Lower lobe of right lung (tissue), 2 donors: ENCODE results near the gene ANKRD11. TPM values are rescaled to one million over a fixed set of nuclear protein-coding genes. Genes with fewer than 3 reads are reported as not detected.
"Not testable (repeated sequence)": the region's sequence is repeated elsewhere in the genome, so short reads cannot be mapped to it uniquely, and the experiment has no call there.

Experiments
- ATAC-seq, 2 donors: fragments of 200-7000 bp; cut with Tn5 transposase; one replicate each; pipeline ENCODE4 v1.9.1; 2020 to 2022; ENCODE audit warnings: mild to moderate bottlenecking in 2 of 2, moderate library complexity in 2 of 2
- DNase-seq: peaks from one replicate; pipeline ENCODE4 v3.0.0-alpha.2; 2020
- H3K27ac ChIP-seq: fragments of 200-600 bp; one replicate; pipeline ENCODE4 v1.8.0; 2022
- H3K27me3 ChIP-seq: fragments of 200-600 bp; one replicate; pipeline ENCODE4 v1.8.0; 2022; ENCODE audit warnings: low read depth
- H3K36me3 ChIP-seq: fragments of 200-600 bp; one replicate; pipeline ENCODE4 v1.8.0; 2022; ENCODE audit warnings: mild to moderate bottlenecking
- H3K4me1 ChIP-seq: fragments of 200-600 bp; one replicate; pipeline ENCODE4 v1.8.0; 2022
- H3K4me3 ChIP-seq: fragments of 200-600 bp; one replicate; pipeline ENCODE4 v1.8.0; 2022; ENCODE audit warnings: mild to moderate bottlenecking
- H3K9me3 ChIP-seq: fragments of 200-600 bp; one replicate; pipeline ENCODE4 v1.8.0; 2022
- intact Hi-C: fragments of 100-400 bp; cut with DNase I; formaldehyde crosslinking; loops from one replicate; pipeline ENCODE4 v1.11.0; 2022
- total RNA-seq: library from RNA; stranded (reverse); fragmentation: NEBNext Ultra II Directional; extraction: Animal tissue kit (Norgen Biotek cat#: 25700); gene quantifications from one replicate; pipeline ENCODE4 v1.2.1, GENCODE V29; 2021
- TF ChIP-seq, protein P1 (sequence below): fragments of 200-600 bp; IDR thresholded peaks from one replicate; pipeline ENCODE4 v1.8.0; 2022; ENCODE audit warnings: antibody characterized with exemption, mild to moderate bottlenecking
- donor health status: DM: no; HTN: yes; CAD: no; lungs with severe emphysema.

ANKRD11 gene
- total RNA-seq, 1 donor from 2014 or later: 127 TPM

DNA sequence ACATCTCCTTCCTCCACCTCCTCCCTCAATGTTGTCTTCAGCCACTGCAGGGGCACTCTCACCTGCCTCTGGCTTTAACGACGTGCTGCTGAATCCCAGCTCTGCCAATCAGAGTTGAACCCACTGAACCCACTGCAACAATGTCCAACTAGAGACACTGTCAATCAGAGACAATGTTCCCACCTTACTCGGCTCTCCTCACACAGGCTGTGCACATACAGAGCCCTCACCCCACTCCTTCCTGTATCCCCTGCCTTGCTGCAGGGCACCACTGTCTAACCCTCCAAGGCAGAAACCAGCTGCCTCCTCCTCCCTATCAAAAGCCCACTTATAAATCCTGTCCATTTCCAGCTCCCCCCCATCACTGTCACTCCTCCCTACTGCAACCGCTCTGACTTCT lies 58.7 kb downstream of the ANKRD11 start:
- Histone ChIP-seq H3K27me3 (no peaks in the 10 kb centered on the region), H3K27ac (no peak overlapping the region), H3K4me3 (no peak overlapping the region), H3K9me3 (no peaks in the 10 kb centered on the region), H3K36me3 (no peaks in the 10 kb centered on the region), H3K4me1 (peaks cover 44% of the 10 kb centered on the region)
- TF ChIP-seq, protein P1, sequence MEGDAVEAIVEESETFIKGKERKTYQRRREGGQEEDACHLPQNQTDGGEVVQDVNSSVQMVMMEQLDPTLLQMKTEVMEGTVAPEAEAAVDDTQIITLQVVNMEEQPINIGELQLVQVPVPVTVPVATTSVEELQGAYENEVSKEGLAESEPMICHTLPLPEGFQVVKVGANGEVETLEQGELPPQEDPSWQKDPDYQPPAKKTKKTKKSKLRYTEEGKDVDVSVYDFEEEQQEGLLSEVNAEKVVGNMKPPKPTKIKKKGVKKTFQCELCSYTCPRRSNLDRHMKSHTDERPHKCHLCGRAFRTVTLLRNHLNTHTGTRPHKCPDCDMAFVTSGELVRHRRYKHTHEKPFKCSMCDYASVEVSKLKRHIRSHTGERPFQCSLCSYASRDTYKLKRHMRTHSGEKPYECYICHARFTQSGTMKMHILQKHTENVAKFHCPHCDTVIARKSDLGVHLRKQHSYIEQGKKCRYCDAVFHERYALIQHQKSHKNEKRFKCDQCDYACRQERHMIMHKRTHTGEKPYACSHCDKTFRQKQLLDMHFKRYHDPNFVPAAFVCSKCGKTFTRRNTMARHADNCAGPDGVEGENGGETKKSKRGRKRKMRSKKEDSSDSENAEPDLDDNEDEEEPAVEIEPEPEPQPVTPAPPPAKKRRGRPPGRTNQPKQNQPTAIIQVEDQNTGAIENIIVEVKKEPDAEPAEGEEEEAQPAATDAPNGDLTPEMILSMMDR: no peak
- ATAC-seq: peak in 1 of 2 donors; percentile 2
- no peak for DNase-seq
- intact Hi-C loops: no loop called here

DNA sequence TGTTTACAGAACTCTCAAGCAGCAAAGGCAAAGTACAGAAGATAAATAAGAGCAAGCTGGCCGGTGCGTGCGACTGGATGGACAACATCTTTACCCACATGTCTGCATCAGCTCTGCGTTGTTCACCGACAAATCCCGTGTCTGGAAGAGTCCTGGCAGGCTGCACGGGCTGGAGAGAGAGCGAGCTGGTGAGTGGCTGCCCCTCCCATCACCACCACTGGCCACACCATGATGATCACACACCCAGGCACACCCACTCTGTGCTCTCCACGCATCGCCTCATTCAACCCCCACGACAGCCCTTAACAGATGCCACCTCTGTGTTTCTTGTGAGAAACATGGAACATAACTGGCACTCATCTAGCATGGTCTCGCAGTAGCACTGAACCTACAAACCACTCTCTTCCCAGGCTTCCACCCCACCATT lies 59.2 kb downstream of the ANKRD11 start:
- Histone ChIP-seq H3K4me3 (no peak overlapping the region), H3K27me3 (no peaks in the 10 kb centered on the region), H3K27ac (no peak overlapping the region), H3K36me3 (no peaks in the 10 kb centered on the region), H3K4me1 (peaks cover 42% of the 10 kb centered on the region), H3K9me3 (no peaks in the 10 kb centered on the region)
- no peak for DNase-seq
- TF ChIP-seq, protein P1: no peak
- intact Hi-C loops: no loop called here
- ATAC-seq: peak; percentile 71 to 75

DNA sequence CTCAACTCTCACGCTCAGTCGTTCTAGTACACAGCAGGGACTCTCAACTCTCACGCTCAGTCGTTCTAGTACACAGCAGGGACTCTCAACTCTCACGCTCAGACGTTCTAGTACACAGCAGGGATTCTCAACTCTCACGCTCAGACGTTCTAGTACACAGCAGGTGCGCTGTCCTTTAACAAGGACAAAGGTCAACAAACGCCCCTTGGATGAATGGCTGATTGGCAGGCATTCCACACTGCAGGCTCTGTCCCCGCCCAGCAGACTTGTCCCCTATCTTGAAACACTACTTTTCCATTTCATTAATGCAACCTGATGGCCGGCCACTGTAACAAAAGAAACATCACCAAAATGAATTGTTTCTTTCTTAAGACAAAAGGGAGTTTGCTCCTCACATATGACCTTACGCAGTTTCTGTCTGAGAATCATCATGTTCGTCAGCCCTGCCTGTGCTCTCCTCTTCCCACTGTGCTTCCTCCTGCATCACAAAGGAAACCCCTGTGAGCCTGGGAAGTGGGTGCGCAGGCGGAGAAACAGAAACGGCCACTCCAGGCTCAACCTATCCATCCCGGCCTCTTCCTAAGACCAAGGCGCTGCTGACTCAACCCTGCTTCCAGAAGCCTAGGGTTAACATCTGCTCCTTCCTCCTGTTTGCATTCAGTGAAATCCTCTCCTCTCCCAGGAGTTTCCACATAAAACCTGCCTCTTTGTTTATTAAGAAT lies 59.8 kb downstream of the ANKRD11 start:
- Histone ChIP-seq H3K27me3 (no peaks in the 10 kb centered on the region), H3K4me1 (peaks cover 44% of the 10 kb centered on the region), H3K27ac (no peak overlapping the region), H3K4me3 (no peak overlapping the region), H3K36me3 (no peaks in the 10 kb centered on the region), H3K9me3 (no peaks in the 10 kb centered on the region)
- peak in 1 of 2 donors; percentile 34 for ATAC-seq
- intact Hi-C loops: no loop called here
- TF ChIP-seq, protein P1: no peak
- no peak for DNase-seq

DNA sequence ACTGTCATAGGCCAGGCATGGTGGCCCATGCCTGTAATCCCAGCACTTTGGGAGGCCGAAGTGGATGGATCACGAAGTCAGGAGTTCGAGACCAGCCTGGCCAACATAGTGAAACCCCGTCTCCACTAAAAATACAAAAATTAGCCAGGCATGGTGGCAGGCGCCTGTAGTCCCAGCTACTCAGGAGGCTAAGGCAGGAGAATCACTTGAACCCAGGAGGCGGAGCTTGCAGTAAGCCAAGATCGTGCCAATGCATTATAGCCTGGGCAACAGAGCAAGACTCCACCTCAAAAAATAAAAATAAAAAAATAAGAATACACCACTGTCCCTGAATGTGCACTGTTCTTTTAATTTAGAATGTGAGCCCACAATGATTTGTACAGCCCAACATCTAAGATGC lies 61.8 kb downstream of the ANKRD11 start:
- ATAC-seq, H3K27ac ChIP-seq, H3K27me3 ChIP-seq, intact Hi-C loops, H3K36me3 ChIP-seq, H3K9me3 ChIP-seq, DNase-seq, H3K4me3 ChIP-seq: not testable (repeated sequence)
- peaks cover 38% of the 10 kb centered on the region for H3K4me1 ChIP-seq

DNA sequence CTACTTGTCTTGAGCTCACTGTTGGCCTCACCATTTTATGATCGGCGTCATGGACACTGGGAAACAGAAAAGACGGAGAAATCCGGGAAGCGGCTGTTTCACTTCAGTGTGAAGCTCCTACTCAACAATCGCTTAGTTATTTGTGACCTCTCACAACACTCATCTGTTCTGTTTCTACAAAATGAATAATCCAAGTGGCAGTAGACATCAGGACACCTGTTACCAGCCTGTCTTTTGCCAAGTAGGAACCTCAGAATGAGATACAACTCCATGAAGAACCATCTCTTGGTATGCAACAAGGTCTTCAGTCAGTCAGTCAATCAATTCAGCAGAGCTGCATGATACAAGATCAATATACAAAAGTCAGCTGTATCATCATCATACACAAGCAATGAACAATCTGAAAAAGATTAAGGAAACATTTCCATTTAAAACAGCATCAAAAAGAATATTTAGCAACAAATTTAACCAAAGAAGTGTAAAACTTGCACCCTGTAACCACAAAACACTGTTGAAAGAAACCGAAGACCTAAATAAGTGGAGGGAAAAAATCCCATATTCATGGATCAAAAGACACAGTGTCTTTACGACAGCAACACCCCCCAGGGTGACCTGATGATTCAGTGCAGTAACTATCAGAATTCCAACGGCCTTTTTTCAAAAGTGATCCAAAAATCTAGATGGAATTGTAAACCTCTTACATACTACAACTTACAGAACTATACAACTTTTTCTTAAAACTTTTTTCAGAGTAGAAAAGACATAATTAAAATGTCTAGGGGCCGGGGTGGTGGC lies 63.4 kb downstream of the ANKRD11 start:
- Histone ChIP-seq H3K4me1 (peaks cover 49% of the 10 kb centered on the region), H3K27ac (no peak overlapping the region), H3K9me3 (no peaks in the 10 kb centered on the region), H3K36me3 (no peaks in the 10 kb centered on the region), H3K27me3 (no peaks in the 10 kb centered on the region), H3K4me3 (no peak overlapping the region)
- TF ChIP-seq, protein P1: no peak
- intact Hi-C loops: no loop called here
- ATAC-seq (no peak), DNase-seq (no peak)

DNA sequence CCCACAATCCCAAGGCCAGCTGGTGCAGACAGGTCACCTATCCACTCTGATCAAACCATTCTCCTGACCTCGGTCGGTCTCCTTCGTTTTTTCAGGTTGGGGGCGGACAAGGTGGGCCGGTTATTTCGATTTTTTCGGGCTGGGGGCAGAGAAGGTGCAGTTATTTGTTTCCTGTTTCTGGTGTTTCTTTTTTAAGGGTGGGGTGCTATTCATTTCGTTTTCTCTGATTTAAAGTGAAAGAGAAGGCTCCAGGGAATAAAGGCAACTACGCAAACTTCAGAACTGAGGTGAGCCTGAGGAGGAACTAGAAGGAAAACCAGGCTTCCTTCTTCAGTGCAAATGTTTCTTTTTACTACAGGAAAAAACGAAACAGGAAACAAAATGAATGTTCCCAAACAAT lies 64.8 kb downstream of the ANKRD11 start:
- H3K4me3 ChIP-seq: no peak overlapping the region
- intact Hi-C loops: no loop called here
- TF ChIP-seq, protein P1: no peak
- H3K9me3 ChIP-seq: no peaks in the 10 kb centered on the region
- no peaks in the 10 kb centered on the region for H3K27me3 ChIP-seq
- no peaks in the 10 kb centered on the region for H3K36me3 ChIP-seq
- ATAC-seq: no peak
- no peak overlapping the region for H3K27ac ChIP-seq
- DNase-seq: no peak
- H3K4me1 ChIP-seq: peaks cover 42% of the 10 kb centered on the region
